HepG2 (cell line): ENCODE measurements around the gene NKX6-2. TPM values are rescaled to one million over a fixed set of nuclear protein-coding genes. Genes with fewer than 3 reads are reported as not detected.

Source experiments
- ATAC-seq: fragments of 200-7000 bp; cut with Tn5 transposase; 3 replicates; pipeline ENCODE4 v1.9.1; 2020; ENCODE audit warnings: mild to moderate bottlenecking, moderate library complexity
- BruUV-seq: library from RNA; stranded (reverse); fragments of 400-500 nt; replicated peaks from 2 replicates; lab custom pipeline; 2021; lab: Mats Ljungman, UMichigan
- CTCF ChIA-PET: fragments of 300-600 bp; formaldehyde crosslinking; extraction: SDS; loops from one replicate; lab custom pipeline; 2021; ENCODE audit warnings: low total read pairs, inconsistent platforms, low intra/inter-chr PET ratio; lab: Yijun Ruan, JAX
- POLR2A ChIA-PET: fragments of 350-600 bp; sonication (Branson Sonifier 250); formaldehyde crosslinking; loops from one replicate; lab custom pipeline; 2020; ENCODE audit warnings: antibody characterized with exemption, inconsistent platforms; lab: Yijun Ruan, JAX
- DNase-seq: peaks from one replicate; pipeline ENCODE4 v3.0.0-alpha.2; 2015; ENCODE audit warnings: low spot score
- FAIRE-seq: peaks from 3 replicates; lab custom pipeline; 2011; peaks lifted over from hg19 to GRCh38; lab: Jason Lieb, UNC
- H2AFZ ChIP-seq: one replicate; pipeline ENCODE4 v1.6.1; 2011; ENCODE audit warnings: low read length, inconsistent platforms
- H3K27ac ChIP-seq: fragments of 300-600 bp; 3 replicates; pipeline ENCODE4 v1.8.0; 2011; ENCODE audit warnings: mixed run types, mild to moderate bottlenecking, mixed read lengths, low read length, inconsistent platforms; ENCODE audit not compliant: insufficient read depth; ENCODE audit errors: extremely low read length
- H3K27me3 ChIP-seq, 2 experiments: fragments of 200-600 bp in 1 of 2; 2 replicates in 1 of 2; 3 replicates in 1 of 2; pipeline versions ENCODE4 v1.6.0 to v1.8.0; 2011; ENCODE audit warnings: low read length in 2 of 2, mild to moderate bottlenecking in 2 of 2, moderate library complexity in 2 of 2, inconsistent platforms in 1 of 2; ENCODE audit not compliant: insufficient read depth in 2 of 2, control insufficient read depth in 1 of 2
- H3K36me3 ChIP-seq, 2 experiments: fragments of 200-600 bp in 1 of 2; replicated peaks in 1 of 2; 2 replicates in 1 of 2; 3 replicates in 1 of 2; pipeline versions ENCODE4 v1.5.1 to v1.8.0; 2011; ENCODE audit warnings: low read length in 2 of 2, inconsistent platforms in 1 of 2; ENCODE audit not compliant: insufficient read depth in 2 of 2, control insufficient read depth in 1 of 2
- H3K4me1 ChIP-seq: 2 replicates; pipeline ENCODE4 v1.5.1; 2012; ENCODE audit warnings: low read length, inconsistent platforms; ENCODE audit not compliant: insufficient read depth
- H3K4me2 ChIP-seq: 2 replicates; pipeline ENCODE4 v1.6.0; 2011; ENCODE audit warnings: low read depth, low read length, inconsistent platforms
- H3K4me3 ChIP-seq, 3 experiments: fragments of 200-600 bp in 1 of 3; sonication (generic), shearing (Covaris generic) in 1 of 3; replicated peaks in 1 of 3; 2 replicates each; pipeline ENCODE4 v1.5.1; 2011 to 2016; ENCODE audit warnings: low read length in 3 of 3, inconsistent platforms in 2 of 3, low read depth in 2 of 3, mild to moderate bottlenecking in 2 of 3, control low read depth in 1 of 3, mixed read lengths in 1 of 3; ENCODE audit not compliant: insufficient read depth in 1 of 3
- H3K79me2 ChIP-seq: one replicate; pipeline ENCODE4 v1.6.1; 2011; ENCODE audit warnings: low read length, inconsistent platforms; ENCODE audit not compliant: insufficient read depth
- H3K9ac ChIP-seq: 2 replicates; pipeline ENCODE4 v1.6.0; 2011; ENCODE audit warnings: mild to moderate bottlenecking, low read depth, low read length, inconsistent platforms; ENCODE audit not compliant: insufficient read depth
- H3K9me3 ChIP-seq: 2 replicates; pipeline ENCODE4 v1.5.1; 2012; ENCODE audit warnings: mild to moderate bottlenecking, low read length
- H4K20me1 ChIP-seq: 2 replicates; pipeline ENCODE4 v1.6.0; 2011; ENCODE audit warnings: inconsistent platforms, mild to moderate bottlenecking, low read length, moderate library complexity; ENCODE audit not compliant: insufficient read depth
- CHCHD3 ChIP-seq: sonication (generic); formaldehyde crosslinking; IDR thresholded peaks from 2 replicates; pipeline ENCODE4 v1.8.0; 2022; ENCODE audit warnings: mild to moderate bottlenecking, missing genetic modification reagents, moderate library complexity
- DPF2 ChIP-seq: sonication (generic); formaldehyde crosslinking; IDR thresholded peaks from 2 replicates; pipeline ENCODE4 v1.4.0; 2020; ENCODE audit warnings: mild to moderate bottlenecking, low read depth, missing genetic modification reagents, borderline replicate concordance
- HNRNPK ChIP-seq: fragments of 200-400 bp; formaldehyde crosslinking; IDR thresholded peaks from 2 replicates; pipeline ENCODE4 v1.6.1; 2018; ENCODE audit warnings: low read length, low read depth, moderate library complexity, mild to moderate bottlenecking; ENCODE audit not compliant: poor library complexity, severe bottlenecking
- IRX3 ChIP-seq: sonication (generic); formaldehyde crosslinking; IDR thresholded peaks from 2 replicates; pipeline ENCODE4 v1.8.1; 2023; ENCODE audit warnings: mild to moderate bottlenecking, low read depth, missing genetic modification reagents, borderline replicate concordance
- MAF1 ChIP-seq: sonication (generic); formaldehyde crosslinking; IDR thresholded peaks from 2 replicates; pipeline ENCODE4 v1.5.0; 2020; ENCODE audit warnings: missing genetic modification reagents, borderline replicate concordance
- MTA1 ChIP-seq: sonication (generic); formaldehyde crosslinking; IDR thresholded peaks from 2 replicates; pipeline ENCODE4 v1.4.0; 2020; ENCODE audit warnings: missing genetic modification reagents, mild to moderate bottlenecking, borderline replicate concordance
- MYC ChIP-seq: sonication (generic); formaldehyde crosslinking; IDR thresholded peaks from 2 replicates; pipeline ENCODE4 v1.9.0; 2021; ENCODE audit warnings: missing genetic modification reagents, borderline replicate concordance
- NFE2 ChIP-seq: sonication (generic); formaldehyde crosslinking; IDR thresholded peaks from 2 replicates; pipeline ENCODE4 v1.4.0; 2020; ENCODE audit warnings: missing genetic modification reagents
- TCF7L2 ChIP-seq: IDR thresholded peaks from 2 replicates; pipeline ENCODE4 v1.6.1; 2011; ENCODE audit warnings: mild to moderate bottlenecking, low read depth, low read length, moderate library complexity
- ZBTB25 ChIP-seq: IDR thresholded peaks from 2 replicates; pipeline ENCODE4 v1.6.1; 2018; ENCODE audit warnings: missing genetic modification reagents
- ZBTB44 ChIP-seq: sonication (generic); formaldehyde crosslinking; IDR thresholded peaks from 2 replicates; pipeline ENCODE4 v1.4.0; 2020; ENCODE audit warnings: missing genetic modification reagents
- ZNF160 ChIP-seq: sonication (generic); formaldehyde crosslinking; IDR thresholded peaks from 2 replicates; pipeline ENCODE4 v1.8.0; 2022; ENCODE audit warnings: mild to moderate bottlenecking, inconsistent platforms, missing genetic modification reagents
- ZNF333 ChIP-seq: sonication (generic); formaldehyde crosslinking; IDR thresholded peaks from 2 replicates; pipeline ENCODE4 v1.4.0; 2020; ENCODE audit warnings: mild to moderate bottlenecking, missing genetic modification reagents, borderline replicate concordance
- ZNF44 ChIP-seq: sonication (generic); formaldehyde crosslinking; IDR thresholded peaks from 2 replicates; pipeline ENCODE4 v1.5.1; 2020; ENCODE audit warnings: mild to moderate bottlenecking, missing genetic modification reagents
- ZNF441 ChIP-seq: sonication (generic); formaldehyde crosslinking; IDR thresholded peaks from 2 replicates; pipeline ENCODE4 v1.7.0; 2021; ENCODE audit warnings: missing genetic modification reagents, borderline replicate concordance
- ZNF562 ChIP-seq: sonication (generic); formaldehyde crosslinking; IDR thresholded peaks from 2 replicates; pipeline ENCODE4 v1.8.0; 2022; ENCODE audit warnings: missing genetic modification reagents, borderline replicate concordance
- WGBS: methylation state at CpG from one replicate; pipeline ENCODE4 v1.1.6; 2017; ENCODE audit warnings: low lambda C conversion rate; 5-methylcytosine and 5-hydroxymethylcytosine counted together
- in situ Hi-C: cut with HindIII; loops from 2 replicates; pipeline ENCODE4 v1.10.0; 2017; ENCODE audit warnings: low pct_unique_long_range_greater_than_20kb; ENCODE audit not compliant: extremely low pct_ligation_motif_present
- intact Hi-C: fragments of 100-400 bp; cut with micrococcal nuclease; formaldehyde crosslinking; loops from one replicate; pipeline ENCODE4 v1.10.0; 2022; ENCODE audit not compliant: unreplicated experiment
- polyA plus RNA-seq, 8 experiments: library from polyadenylated mRNA; depleted of rRNA in 3 of 8; stranded (reverse) in 7 of 8; unstranded in 1 of 8; fragments of >200 nt; fragmentation: Illumina TruSeq in 4 of 8; extraction: Trizol in 4 of 8; gene quantifications; 2 replicates each; pipeline versions ENCODE4 v1.2.1 to v1.2.3, GENCODE V29; 2011 to 2016; ENCODE audit warnings: low read depth in 4 of 8, missing spikeins in 1 of 8, mixed read lengths in 1 of 8; ENCODE audit not compliant: insufficient read depth in 1 of 8
- total RNA-seq, 5 experiments: library from RNA; depleted of rRNA; stranded (reverse); fragments of >200 nt; fragmentation: Illumina TruSeq; extraction: Trizol; gene quantifications; 2 replicates each; pipeline ENCODE4 v1.2.3, GENCODE V29; 2016; ENCODE audit warnings: low read depth in 1 of 5
- TF ChIP-seq, protein P1 (sequence below): sonication (generic); formaldehyde crosslinking; IDR thresholded peaks from 2 replicates; pipeline ENCODE4 v1.4.0; 2020; ENCODE audit warnings: missing genetic modification reagents, borderline replicate concordance

The NKX6-2 gene
- total and polyA plus RNA-seq, 2 of the 13 experiments (the other 11 are each of a cell fraction or from before 2014, with no cell fraction given): not detected

DNA sequence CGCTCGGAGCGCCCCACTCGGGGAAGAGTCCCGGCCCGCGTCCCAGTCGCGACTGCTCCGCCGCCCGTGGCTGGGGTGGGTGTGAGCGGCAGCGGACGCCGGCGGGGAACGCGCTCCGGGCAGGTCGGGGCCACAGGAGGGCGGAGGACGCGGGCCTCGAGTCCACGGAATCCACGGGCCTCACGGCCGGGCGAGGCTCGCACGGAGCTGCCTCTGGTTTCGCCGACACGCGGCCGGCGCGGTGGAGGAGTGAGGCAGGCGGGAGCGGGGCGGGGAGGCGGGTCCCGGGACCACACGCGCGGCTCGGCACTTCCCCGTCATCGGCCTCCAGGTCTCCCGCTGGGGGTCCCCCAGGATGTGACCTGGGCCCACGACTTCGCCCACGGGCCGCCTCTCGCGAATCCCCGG, 533 bp upstream of the NKX6-2 start (continued):
- no peak for TF ChIP-seq CHCHD3 (CRISPR knock-in tag)
- TF ChIP-seq DPF2: no peak
- no peak for TF ChIP-seq HNRNPK
- TF ChIP-seq, all 625 proteins: peak for 0

GRCh38 chr10:132784866-132785722, 853 bp downstream of the NKX6-2 start:
- Histone ChIP-seq H4K20me1 (no peaks in the 10 kb centered on the region), H3K9me3 (no peaks in the 10 kb centered on the region), H3K4me1 (no peaks in the 10 kb centered on the region), H3K27ac (no peak overlapping the region), H3K27me3 (peaks cover 8 to 31% of the 10 kb centered on the region in 2 experiments; a peak in 4 of 5 replicates), H3K4me3 (no peak overlapping the region), H3K4me2 (no peak overlapping the region), H3K79me2 (no peaks in the 10 kb centered on the region), H2AFZ (no peak overlapping the region), H3K36me3 (peaks cover 0 to 2% of the 10 kb centered on the region in 2 experiments; a peak in 2 of 5 replicates), H3K9ac (no peak overlapping the region)
- intact Hi-C loops: no loop called here
- in situ Hi-C loops: no loop called here
- CTCF ChIA-PET: no interaction called here
- POLR2A ChIA-PET: no interaction called here
- no TSS peak for BruUV-seq
- ATAC-seq (no peak), DNase-seq (no peak), FAIRE-seq (no peak)
- WGBS: 98% methylated on average over 93 of the region's 111 CpGs
- no peak for TF ChIP-seq MYC (CRISPR knock-in tag)
- no peak for TF ChIP-seq ZBTB44 (CRISPR knock-in tag)
- TF ChIP-seq, protein P1, sequence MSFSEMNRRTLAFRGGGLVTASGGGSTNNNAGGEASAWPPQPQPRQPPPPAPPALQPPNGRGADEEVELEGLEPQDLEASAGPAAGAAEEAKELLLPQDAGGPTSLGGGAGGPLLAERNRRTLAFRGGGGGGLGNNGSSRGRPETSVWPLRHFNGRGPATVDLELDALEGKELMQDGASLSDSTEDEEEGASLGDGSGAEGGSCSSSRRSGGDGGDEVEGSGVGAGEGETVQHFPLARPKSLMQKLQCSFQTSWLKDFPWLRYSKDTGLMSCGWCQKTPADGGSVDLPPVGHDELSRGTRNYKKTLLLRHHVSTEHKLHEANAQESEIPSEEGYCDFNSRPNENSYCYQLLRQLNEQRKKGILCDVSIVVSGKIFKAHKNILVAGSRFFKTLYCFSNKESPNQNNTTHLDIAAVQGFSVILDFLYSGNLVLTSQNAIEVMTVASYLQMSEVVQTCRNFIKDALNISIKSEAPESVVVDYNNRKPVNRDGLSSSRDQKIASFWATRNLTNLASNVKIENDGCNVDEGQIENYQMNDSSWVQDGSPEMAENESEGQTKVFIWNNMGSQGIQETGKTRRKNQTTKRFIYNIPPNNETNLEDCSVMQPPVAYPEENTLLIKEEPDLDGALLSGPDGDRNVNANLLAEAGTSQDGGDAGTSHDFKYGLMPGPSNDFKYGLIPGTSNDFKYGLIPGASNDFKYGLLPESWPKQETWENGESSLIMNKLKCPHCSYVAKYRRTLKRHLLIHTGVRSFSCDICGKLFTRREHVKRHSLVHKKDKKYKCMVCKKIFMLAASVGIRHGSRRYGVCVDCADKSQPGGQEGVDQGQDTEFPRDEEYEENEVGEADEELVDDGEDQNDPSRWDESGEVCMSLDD (CRISPR knock-in tag): no peak
- no peak for TF ChIP-seq ZNF441 (CRISPR knock-in tag)
- no peak for TF ChIP-seq TCF7L2
- TF ChIP-seq MTA1 (CRISPR knock-in tag): no peak
- no peak for TF ChIP-seq ZBTB25 (CRISPR knock-in tag)
- no peak for TF ChIP-seq NFE2 (CRISPR knock-in tag)
- no peak for TF ChIP-seq IRX3 (CRISPR knock-in tag)
- TF ChIP-seq MAF1 (CRISPR knock-in tag): no peak
- TF ChIP-seq ZNF44: no peak
- TF ChIP-seq ZNF562 (CRISPR knock-in tag): no peak
- no peak for TF ChIP-seq ZNF160 (CRISPR knock-in tag)
- no peak for TF ChIP-seq ZNF333 (CRISPR knock-in tag)
